Measurements from ENCODE around the gene ZNF488.

Gene ZNF488

DNA sequence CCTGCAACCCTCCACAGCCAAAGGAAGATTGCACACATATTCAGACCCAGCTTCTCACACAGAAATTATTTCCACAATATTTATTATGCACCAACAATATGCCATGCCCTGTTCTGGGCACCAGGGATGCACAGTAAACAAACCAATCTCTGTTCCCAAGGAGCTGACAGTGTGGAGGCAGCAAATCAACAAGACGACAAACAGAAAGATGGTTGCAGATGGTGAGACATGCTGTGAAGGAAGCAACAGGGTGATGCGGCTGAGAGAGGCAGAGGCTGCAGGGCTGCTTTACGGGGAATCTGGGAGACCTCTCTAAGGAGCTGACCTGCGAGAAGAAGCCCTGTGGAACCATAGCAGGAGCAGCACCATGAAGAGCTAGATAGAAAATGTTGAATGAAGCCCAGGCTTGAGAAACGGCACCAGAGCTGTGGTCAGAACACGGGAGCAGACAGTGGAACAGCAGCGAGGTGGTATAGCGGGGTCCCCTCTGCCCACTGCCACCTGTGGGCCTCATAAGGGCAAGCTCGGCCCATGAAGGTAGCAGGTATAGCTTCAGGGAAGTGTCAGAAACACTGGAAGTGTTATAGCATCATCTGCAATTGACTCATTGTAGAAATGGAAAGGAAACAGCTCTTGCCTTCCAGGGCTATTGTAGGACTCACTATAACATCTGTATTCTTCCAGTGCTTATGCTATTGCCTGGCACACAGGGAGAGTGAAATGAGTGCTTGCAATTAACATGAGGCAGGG, 18.5 kb downstream of the ZNF488 start:
- no peak for DNase-seq

DNA sequence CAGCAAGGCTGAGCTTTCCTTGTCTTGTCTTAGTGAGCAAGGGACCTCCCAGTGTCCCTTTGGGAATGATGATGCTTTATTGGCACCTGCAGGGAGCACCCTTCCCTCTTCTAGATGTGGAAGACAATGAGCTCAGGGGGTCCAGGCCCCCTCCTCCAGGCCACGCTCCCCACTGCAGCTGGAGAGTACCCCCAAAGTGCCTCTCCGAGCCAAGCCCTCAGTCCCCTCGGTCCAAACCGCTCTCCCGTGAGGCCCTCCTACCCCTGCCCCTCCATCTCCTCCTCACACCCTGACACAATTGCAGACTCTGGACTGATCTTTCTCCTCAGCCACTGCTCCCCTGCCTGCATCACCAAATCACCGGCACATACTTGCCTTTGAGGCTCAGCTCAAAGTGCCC, 19.2 kb downstream of the ZNF488 start:
- DNase-seq = no peak

- no peak for DNase-seq
These were observed 19.7 kb downstream of the ZNF488 start for GRCh38 chr10:47364366-47364765.

- no peak for DNase-seq
These were observed 20.3 kb downstream of the ZNF488 start for GRCh38 chr10:47363781-47364180.

DNA sequence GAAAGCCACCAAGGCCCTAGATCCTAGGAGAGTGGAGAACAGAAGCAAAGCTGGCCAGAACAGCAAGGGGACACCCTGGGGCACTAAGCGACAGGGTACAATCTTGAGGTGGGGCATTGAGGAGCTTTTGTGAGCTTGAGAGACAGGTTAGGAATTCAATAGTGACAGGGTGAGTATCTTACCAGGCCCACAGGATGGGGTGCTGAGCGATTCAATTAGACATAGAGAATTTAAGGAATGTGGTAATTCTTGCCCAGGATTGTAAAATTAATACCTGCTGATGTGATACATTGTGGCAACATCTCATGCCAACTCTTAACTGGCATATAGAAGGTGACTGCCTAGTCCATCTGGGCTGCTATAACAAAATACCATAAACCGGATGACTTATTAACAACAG, 21.9 kb downstream of the ZNF488 start:
- no peak for DNase-seq

- DNase-seq = no peak
These were observed 22.8 kb downstream of the ZNF488 start for GRCh38 chr10:47361293-47361692.

DNA sequence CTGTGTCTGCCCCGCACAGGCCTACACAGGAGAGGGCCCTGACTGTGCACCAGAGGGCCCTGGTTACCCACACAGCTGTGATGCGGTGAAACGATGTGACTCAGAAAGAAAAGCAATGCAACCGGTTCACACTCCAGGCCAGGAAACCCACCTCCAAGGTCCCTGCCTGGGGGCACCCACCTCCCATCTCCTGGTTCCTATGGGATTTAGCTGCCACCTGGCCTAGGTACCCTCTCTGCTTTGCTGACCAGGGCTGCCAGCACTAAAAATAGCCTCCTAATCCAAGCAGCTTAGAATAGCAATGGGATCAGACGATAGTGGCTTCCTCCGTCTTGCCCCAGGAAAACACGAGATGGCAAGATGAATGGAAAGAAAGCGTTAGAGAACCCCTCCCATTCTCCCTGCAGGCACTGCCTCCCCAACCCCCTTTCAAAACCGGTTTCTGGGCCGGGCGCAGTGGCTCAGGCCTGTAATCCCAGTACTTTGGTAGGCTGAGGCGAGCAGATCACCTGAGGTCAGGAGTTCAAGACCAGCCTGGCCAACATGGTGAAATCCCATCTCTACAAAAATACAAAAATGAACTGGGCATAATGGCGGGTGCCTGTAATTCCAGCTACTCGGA, 23.6 kb downstream of the ZNF488 start:
- no peak for DNase-seq

GRCh38 chr10:47359626-47360418, 24.3 kb downstream of the ZNF488 start:
- no peak for DNase-seq

DNA sequence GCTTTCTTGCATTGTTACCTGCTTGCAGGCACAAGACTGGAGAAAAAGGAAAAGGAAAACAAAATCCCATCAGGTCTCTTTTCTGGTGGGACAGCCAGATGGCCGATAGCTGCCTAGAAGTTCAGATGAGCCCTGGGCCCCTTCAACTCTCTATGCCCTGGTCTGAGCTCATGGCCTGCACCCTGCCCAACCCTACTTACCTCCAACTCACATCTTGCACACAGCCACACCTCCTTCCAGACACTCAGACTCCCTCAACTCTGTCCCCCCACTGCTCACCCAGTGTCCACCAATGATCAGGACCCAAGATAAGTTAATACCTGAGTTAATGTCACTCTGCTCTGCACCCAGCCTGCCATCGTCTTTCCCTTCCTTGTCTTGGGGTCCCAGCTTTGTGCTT, 25.0 kb downstream of the ZNF488 start:
- no peak for DNase-seq

DNA sequence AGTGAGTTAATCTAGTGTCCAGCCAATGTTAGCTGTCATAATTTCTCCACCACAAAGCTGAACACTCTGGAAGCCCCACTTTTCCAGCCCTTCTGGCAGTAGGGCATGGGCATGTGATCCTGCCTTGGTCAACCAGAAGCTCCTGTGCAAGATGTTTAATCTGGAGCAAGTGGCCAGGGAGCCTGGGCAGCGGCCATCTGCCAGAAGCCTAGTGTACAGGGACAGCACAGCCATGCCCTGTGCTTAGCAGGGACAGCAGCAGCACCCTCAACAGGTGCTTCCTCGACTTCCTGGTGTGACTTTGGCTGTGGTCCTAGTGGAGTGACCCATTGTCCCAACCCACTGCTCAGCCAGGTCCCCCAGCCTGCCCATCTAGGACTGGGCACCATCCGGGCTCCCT, 25.6 kb downstream of the ZNF488 start:
- no peak for DNase-seq

DNA sequence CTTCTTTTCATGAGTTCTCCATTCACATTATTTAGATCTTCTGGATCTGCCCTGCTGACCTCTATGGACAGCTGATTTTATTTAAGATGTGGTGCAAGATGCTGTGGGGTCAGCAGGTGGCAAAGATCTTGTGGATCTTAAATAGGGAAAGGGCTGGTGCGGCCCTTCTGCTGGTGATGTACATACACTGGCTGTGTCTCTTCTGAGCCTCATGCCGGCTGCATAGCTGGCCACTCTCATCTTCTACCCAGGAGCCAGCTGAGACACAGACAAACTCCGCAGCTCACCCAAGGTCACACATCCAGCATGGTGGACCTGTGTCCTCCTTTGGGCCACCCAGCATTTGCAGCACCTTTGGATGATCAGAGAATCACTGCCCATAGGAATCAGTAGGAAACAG, 26.2 kb downstream of the ZNF488 start:
- no peak for DNase-seq

DNA sequence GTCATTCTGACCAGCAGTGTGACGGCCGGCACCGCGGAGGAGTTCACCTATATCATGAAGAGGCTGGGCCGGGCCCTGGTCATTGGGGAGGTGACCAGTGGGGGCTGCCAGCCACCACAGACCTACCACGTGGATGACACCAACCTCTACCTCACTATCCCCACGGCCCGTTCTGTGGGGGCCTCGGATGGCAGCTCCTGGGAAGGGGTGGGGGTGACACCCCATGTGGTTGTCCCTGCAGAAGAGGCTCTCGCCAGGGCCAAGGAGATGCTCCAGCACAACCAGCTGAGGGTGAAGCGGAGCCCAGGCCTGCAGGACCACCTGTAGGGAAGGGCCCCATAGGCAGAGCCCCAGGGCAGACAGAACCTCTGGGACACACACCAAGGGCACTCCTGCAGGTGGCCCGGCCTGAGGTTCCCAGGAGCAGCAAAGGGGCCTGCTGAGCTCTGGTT, 26.9 kb downstream of the ZNF488 start:
- DNase-seq = no peak

DNA sequence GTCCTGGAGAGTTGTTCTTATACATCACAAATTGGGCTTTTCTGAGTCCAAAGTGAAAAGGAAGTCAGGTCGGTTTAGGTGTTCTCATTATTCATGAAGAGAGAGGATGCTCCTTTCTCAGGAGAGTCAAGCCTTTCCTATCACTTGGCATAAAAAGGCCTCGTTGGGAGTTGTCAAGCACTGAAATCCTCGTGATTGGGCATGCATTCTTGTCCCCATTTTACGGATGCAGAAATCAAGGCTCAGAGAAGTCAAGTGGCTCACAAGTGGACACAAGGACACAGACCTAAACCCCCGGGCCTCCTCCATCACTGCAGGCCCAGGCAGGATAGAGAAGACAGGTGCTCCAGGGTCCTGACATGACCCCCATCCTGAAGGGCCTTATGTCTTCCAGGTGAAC, 27.4 kb downstream of the ZNF488 start:
- DNase-seq = no peak

DNA sequence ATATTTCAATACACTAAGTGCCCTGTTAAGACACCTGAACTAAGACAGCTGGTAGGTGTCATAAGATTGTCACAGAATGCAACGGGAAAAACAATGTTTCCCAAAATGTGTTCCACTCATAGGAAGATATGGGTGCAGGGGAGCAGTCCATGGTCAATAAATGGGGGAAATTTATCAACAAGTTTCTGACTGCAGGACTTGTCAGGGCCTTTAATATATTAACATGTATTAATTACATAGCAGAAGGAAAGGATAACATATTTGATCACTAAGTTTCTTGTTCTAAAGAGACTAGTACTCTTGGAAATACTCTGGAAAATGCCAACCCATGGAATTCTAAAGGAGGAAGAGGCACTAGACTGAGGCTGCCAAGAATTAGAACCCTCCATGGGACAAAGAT, 29.2 kb downstream of the ZNF488 start:
- no peak for DNase-seq

GRCh38 chr10:47354165-47354564, 29.9 kb downstream of the ZNF488 start:
- DNase-seq = no peak

DNA sequence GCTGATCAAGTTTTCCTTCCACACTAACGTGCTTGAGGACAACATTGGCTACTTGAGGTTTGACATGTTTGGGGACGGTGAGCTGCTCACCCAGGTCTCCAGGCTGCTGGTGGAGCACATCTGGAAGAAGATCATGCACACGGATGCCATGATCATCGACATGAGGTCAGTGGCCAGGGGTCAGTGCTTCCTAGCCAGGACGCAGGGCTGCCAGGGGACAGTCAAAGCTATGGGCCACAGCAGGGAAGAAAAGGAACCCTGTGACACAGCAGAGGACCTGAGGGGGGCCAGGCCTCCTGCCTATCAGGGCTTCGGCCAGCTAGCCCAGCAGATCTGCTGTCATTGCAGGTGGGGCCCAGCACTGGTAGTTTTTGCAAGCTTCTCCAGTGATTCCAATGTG, 30.7 kb downstream of the ZNF488 start:
- no peak for DNase-seq

DNA sequence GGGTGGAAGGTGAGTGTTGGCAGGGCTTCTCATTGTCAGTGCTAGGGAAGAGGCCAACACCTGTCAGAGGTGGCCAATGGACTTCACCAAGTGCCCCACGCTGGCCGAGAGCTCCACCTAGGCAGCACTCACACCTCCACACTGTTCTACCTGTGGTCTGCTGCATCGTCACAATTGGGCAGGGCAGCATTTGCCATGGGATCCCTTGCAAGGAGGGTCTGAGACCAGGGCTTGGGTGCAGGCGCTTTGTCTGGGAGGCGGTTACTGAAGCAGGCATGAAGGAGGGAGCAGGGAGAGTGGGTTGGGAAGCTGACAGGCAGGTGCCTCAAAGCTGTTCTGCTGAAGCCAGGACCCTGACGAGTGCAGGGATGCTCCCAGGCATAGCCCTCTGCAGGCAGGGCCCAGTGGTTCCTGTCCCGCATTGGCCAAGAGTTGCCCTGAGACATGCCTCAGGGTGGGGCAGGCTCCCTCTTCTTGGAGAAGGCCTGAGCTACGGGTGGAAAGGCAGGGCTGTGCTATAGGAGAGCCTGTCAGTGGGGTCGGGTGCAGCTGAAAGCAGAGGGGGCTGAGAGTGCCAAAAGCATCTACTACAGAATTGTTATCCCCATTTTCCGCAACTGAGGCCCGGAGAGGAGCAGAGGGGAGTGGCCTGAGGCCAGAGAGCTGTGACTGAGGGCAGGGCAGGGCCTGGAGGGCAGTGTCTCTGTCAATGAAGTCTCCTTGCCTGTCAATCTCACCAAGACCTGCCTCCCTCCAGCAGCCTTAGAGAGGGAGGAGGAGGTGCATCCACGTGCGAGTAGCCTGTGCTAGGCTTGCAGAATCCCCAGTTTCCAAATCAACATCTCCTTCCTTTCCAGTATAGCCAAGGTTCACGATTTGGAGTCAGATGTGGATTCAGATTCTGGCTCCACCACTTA, 31.9 kb downstream of the ZNF488 start:
- DNase-seq = no peak

DNA sequence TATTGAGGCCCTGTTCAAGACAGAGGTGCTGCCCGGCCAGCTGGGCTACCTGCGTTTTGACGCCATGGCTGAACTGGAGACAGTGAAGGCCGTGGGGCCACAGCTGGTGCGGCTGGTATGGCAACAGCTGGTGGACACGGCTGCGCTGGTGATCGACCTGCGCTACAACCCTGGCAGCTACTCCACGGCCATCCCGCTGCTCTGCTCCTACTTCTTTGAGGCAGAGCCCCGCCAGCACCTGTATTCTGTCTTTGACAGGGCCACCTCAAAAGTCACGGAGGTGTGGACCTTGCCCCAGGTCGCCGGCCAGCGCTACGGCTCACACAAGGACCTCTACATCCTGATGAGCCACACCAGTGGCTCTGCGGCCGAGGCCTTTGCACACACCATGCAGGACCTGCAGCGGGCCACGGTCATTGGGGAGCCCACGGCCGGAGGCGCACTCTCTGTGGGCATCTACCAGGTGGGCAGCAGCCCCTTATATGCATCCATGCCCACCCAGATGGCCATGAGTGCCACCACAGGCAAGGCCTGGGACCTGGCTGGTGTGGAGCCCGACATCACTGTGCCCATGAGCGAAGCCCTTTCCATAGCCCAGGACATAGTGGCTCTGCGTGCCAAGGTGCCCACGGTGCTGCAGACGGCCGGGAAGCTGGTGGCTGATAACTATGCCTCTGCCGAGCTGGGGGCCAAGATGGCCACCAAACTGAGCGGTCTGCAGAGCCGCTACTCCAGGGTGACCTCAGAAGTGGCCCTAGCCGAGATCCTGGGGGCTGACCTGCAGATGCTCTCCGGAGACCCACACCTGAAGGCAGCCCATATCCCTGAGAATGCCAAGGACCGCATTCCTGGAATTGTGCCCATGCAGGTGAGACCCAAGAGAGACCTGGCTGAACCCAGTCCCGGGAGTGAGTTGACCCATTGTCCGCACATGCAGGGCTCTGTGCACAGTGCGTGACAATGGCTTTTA, 33.1 kb downstream of the ZNF488 start:
- DNase-seq = no peak

GRCh38 chr10:47349941-47350371, 34.1 kb downstream of the ZNF488 start:
- DNase-seq = no peak

DNA sequence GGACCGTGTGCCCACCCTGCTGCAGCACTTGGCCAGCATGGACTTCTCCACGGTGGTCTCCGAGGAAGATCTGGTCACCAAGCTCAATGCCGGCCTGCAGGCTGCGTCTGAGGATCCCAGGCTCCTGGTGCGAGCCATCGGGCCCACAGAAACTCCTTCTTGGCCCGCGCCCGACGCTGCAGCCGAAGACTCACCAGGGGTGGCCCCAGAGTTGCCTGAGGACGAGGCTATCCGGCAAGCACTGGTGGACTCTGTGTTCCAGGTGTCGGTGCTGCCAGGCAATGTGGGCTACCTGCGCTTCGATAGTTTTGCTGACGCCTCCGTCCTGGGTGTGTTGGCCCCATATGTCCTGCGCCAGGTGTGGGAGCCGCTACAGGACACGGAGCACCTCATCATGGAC, 34.6 kb downstream of the ZNF488 start:
- DNase-seq = no peak

DNA sequence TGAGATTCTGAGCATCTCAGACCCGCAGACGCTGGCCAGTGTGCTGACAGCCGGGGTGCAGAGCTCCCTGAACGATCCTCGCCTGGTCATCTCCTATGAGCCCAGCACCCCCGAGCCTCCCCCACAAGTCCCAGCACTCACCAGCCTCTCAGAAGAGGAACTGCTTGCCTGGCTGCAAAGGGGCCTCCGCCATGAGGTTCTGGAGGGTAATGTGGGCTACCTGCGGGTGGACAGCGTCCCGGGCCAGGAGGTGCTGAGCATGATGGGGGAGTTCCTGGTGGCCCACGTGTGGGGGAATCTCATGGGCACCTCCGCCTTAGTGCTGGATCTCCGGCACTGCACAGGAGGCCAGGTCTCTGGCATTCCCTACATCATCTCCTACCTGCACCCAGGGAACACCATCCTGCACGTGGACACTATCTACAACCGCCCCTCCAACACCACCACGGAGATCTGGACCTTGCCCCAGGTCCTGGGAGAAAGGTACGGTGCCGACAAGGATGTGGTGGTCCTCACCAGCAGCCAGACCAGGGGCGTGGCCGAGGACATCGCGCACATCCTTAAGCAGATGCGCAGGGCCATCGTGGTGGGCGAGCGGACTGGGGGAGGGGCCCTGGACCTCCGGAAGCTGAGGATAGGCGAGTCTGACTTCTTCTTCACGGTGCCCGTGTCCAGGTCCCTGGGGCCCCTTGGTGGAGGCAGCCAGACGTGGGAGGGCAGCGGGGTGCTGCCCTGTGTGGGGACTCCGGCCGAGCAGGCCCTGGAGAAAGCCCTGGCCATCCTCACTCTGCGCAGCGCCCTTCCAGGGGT, 35.2 kb downstream of the ZNF488 start:
- no peak for DNase-seq
